Heart left ventricle (tissue), 16 donors: ENCODE data around the gene TUBB2A. TPM values are rescaled to one million over a fixed set of nuclear protein-coding genes. Genes with fewer than 3 reads are reported as not detected.
"Not testable (repeated sequence)": the region's sequence is repeated elsewhere in the genome, so short reads cannot be mapped to it uniquely, and the experiment has no call there.

Experiments
- ATAC-seq, 4 donors: fragments of 200-7000 bp; cut with Tn5 transposase; one replicate each; pipeline ENCODE4 v1.9.1; 2020 to 2022; ENCODE audit warnings: moderate library complexity in 4 of 4, mild to moderate bottlenecking in 3 of 4, moderate number of reproducible peaks in 1 of 4
- DNase-seq, 5 donors: peaks; one replicate each; pipeline ENCODE4 v3.0.0-alpha.2; 2020
- H3K27ac ChIP-seq, 12 donors: fragments of 200-600 bp; sonication (generic) in 4 of 12; one replicate each; pipeline versions ENCODE4 v1.5.0 to v1.8.0; 2016 to 2022; ENCODE audit warnings: mild to moderate bottlenecking in 2 of 12
- H3K27me3 ChIP-seq, 9 donors: fragments of 200-600 bp; sonication (generic) in 2 of 9; one replicate each; pipeline versions ENCODE4 v1.5.1 to v1.8.0; 2016 to 2022; ENCODE audit warnings: mild to moderate bottlenecking in 3 of 9
- H3K36me3 ChIP-seq, 9 donors: fragments of 200-600 bp; sonication (generic) in 2 of 9; one replicate each; pipeline versions ENCODE4 v1.5.0 to v1.8.0; 2018 to 2022; ENCODE audit warnings: mild to moderate bottlenecking in 2 of 9
- H3K4me1 ChIP-seq, 12 donors: fragments of 200-600 bp; sonication (generic) in 4 of 12; one replicate each; pipeline versions ENCODE4 v1.5.0 to v1.8.0; 2016 to 2022; ENCODE audit warnings: mild to moderate bottlenecking in 3 of 12
- H3K4me3 ChIP-seq, 12 donors: fragments of 200-600 bp; sonication (generic) in 4 of 12; one replicate each; pipeline versions ENCODE4 v1.5.0 to v1.8.0; 2017 to 2022; ENCODE audit warnings: mild to moderate bottlenecking in 9 of 12, moderate library complexity in 4 of 12
- H3K9me3 ChIP-seq, 12 donors: fragments of 200-600 bp; sonication (generic) in 4 of 12; one replicate each; pipeline versions ENCODE4 v1.5.0 to v1.8.0; 2016 to 2022; ENCODE audit warnings: mild to moderate bottlenecking in 1 of 12
- POLR2A ChIP-seq, 2 donors: fragments of 450-650 bp; IDR thresholded peaks; one replicate each; pipeline ENCODE4 v1.6.1; 2017; ENCODE audit warnings: antibody characterized with exemption in 2 of 2, mild to moderate bottlenecking in 2 of 2, moderate library complexity in 2 of 2
- WGBS, 4 donors: extraction: QIAGEN DNeasy Blood & Tissue Kit in 2 of 4; methylation state at CpG; one replicate each; pipeline versions ENCODE4 v1.1.5 to v1.1.7; 2013 to 2018; 5-methylcytosine and 5-hydroxymethylcytosine counted together
- intact Hi-C, 10 donors: fragments of 100-400 bp; cut with DNase I; formaldehyde crosslinking; loops; one replicate each; pipeline versions ENCODE4 v1.11.1 to v1.14.2; 2022
- polyA plus RNA-seq, 2 donors: library from polyadenylated mRNA; stranded (reverse); fragments of 200-250 nt; gene quantifications; one replicate each; pipeline ENCODE4 v1.2.3, GENCODE V29; 2013
- total RNA-seq, 9 donors: library from RNA; depleted of rRNA in 2 of 9; stranded (reverse); fragments of >200 nt in 2 of 9; fragmentation: NEBNext Ultra II Directional in 3 of 9; extraction: Animal tissue kit (Norgen Biotek cat#: 25700) in 3 of 9; gene quantifications; one replicate each; pipeline versions ENCODE4 v1.1.0 to v1.2.4, GENCODE V29; 2016 to 2023
- TF ChIP-seq, protein P1 (sequence below), 12 donors: fragments of 200-600 bp; sonication (generic) in 4 of 12; IDR thresholded peaks; one replicate each; pipeline versions ENCODE4 v1.5.0 to v1.8.0; 2018 to 2022; ENCODE audit warnings: antibody characterized with exemption in 12 of 12, mild to moderate bottlenecking in 5 of 12
- donor health status: ischemic (EF 13 %, LVEDD 7.1; RV severe dilation, severe dysfunction).
- donor health status: healthy with polysubstance abuse.
- donor health status: DM: no; HTN: yes; CAD: no.
- donor health status: DM: no; HTN: no; CAD: no.
- donor health status: ischemic (EF 25% LVEDD 6.9; RV normal size, moderate dysfunction).
- donor health status: ischemic (EF 25% LVEDD 5.7; RV mildly dilated, moderate dysfunction).
- donor health status: healthy.
- donor health status: DM: yes; HTN: yes; CAD: no.
- donor health status: ischemic (EF 35%, LVEDD 5.7; RV mildly dilated, moderate dysfunction).
- donor health status: nonischemic (EF 11% LVEDD 7.7; RV severe dilation, severe dysfunction).
- donor health status: DM: yes; HTN: yes; CAD: no.
- donor health status: PGD.
- donor health status: ischemic (EF 29% LVEDD 5.4; RV normal size, mild dysfunction).
- donor health status: nonischemic (EF 23%, LVEDD 6.1; RV moderate dilation, normal function).

Gene TUBB2A
- total and polyA plus RNA-seq, 11 donors: 12.7 to 61.7 (median 26.0) TPM

DNA sequence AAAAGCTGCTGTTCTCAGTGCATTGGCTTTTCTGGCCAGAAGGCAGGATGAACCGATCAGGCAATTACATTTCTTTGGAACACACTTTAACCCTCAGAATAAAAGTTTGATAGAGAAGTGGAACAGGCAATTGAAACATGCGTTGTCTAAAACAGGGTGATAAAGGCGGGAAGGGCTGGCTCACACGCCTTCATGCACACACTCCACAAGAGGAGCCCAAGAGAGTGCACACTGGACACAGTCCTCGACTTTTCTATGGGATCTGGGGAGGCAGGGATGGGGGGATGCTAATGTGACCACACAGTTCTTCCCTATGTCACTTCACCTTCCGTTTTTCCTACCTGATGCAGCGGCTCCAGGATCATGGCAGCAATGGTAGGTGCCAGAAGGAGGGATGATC lies 30.9 kb upstream of the TUBB2A start:
- DNase-seq (no peak), ATAC-seq (no peak)
- 82 to 91% (median 88%) methylated on average over 7 of the region's 7 CpGs for WGBS, 4 donors
- H3K9me3 ChIP-seq: no peaks in the 10 kb centered on the region
- no peaks in the 10 kb centered on the region for H3K4me1 ChIP-seq
- no peak overlapping the region for H3K27ac ChIP-seq
- intact Hi-C loops: no loop called here
- no peaks in the 10 kb centered on the region for H3K36me3 ChIP-seq
- no peak overlapping the region for H3K4me3 ChIP-seq
- TF ChIP-seq, protein P1, sequence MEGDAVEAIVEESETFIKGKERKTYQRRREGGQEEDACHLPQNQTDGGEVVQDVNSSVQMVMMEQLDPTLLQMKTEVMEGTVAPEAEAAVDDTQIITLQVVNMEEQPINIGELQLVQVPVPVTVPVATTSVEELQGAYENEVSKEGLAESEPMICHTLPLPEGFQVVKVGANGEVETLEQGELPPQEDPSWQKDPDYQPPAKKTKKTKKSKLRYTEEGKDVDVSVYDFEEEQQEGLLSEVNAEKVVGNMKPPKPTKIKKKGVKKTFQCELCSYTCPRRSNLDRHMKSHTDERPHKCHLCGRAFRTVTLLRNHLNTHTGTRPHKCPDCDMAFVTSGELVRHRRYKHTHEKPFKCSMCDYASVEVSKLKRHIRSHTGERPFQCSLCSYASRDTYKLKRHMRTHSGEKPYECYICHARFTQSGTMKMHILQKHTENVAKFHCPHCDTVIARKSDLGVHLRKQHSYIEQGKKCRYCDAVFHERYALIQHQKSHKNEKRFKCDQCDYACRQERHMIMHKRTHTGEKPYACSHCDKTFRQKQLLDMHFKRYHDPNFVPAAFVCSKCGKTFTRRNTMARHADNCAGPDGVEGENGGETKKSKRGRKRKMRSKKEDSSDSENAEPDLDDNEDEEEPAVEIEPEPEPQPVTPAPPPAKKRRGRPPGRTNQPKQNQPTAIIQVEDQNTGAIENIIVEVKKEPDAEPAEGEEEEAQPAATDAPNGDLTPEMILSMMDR (IDR thresholded peaks at IDR 0.05): no peak
- no peak for TF ChIP-seq POLR2A (IDR thresholded peaks at IDR 0.05)
- no peaks in the 10 kb centered on the region for H3K27me3 ChIP-seq

DNA sequence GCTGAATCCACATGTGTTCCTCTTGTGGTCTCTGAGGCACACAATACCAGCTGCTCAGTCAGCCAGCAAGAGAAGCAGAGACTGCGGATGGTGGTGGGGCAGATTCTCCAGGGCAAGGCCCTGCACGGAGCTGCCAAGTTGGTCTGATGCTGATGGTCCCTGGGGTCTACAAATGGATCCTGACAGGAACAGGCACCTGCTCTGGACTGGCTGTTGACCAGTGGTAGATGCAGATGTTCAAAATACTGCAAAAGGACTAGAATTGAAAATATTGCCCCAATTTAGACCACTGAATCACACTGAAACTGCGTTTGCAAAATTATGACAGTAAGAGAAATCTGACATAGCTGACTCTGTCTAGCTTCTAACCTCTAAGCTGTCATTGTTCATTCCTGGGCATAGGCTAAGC lies 29.6 kb upstream of the TUBB2A start:
- Histone ChIP-seq H3K36me3 (no peaks in the 10 kb centered on the region), H3K4me1 (no peaks in the 10 kb centered on the region), H3K4me3 (no peak overlapping the region), H3K9me3 (no peaks in the 10 kb centered on the region), H3K27ac (no peak overlapping the region), H3K27me3 (no peaks in the 10 kb centered on the region)
- TF ChIP-seq POLR2A (IDR thresholded peaks at IDR 0.05): no peak
- TF ChIP-seq, protein P1 (IDR thresholded peaks at IDR 0.05): no peak
- ATAC-seq (no peak), DNase-seq (no peak)
- WGBS, 4 donors: 90 to 97% (median 94%) methylated on average over 3 of the region's 3 CpGs
- intact Hi-C loops: no loop called here

DNA sequence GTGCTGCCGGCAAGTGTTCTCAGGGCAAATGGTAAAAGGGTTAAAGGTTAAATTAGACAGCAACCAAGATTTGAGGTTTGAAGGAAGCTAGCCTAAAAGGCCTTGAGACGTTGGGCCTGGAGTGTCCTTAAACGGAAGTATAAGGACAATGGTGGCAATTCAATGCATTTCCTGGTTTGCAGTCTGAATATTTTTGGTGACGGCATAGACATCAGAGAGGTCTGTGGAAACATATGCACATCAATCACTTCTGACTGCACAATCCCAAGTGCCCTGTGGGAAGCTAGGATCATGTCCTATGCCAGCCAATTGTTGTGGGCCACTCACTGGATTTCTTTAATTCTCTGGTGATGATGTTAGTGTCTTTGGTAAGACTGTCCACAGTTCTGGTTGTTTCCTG lies 25.7 kb upstream of the TUBB2A start:
- 71 to 75% (median 73%) methylated on average over 4 of the region's 4 CpGs for WGBS, 4 donors
- intact Hi-C loops: no loop called here

DNA sequence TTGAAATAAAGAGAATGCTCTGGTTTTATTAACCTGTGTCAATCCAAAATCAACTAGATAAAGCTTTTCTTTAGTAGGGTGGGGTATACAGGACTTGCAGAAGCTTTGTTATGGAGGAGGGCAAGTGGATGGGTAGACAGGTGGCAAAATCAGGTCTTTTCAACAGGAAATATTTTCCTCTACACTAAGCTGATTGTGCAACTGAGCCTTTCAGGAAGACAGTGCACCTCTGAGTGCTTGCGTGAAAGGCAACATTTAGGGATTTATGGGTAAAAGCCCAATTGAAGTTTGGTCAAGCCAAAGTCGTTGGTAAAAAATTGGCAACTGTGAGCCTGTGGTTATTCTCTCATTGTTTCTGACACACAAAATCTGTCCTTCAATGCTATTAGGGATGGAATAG lies 23.8 kb upstream of the TUBB2A start:
- Histone ChIP-seq H3K36me3 (no peaks in the 10 kb centered on the region), H3K4me1 (no peaks in the 10 kb centered on the region), H3K27ac (no peak overlapping the region), H3K4me3 (no peak overlapping the region), H3K27me3 (no peaks in the 10 kb centered on the region), H3K9me3 (no peaks in the 10 kb centered on the region)
- TF ChIP-seq, protein P1 (IDR thresholded peaks at IDR 0.05): no peak
- no peak for TF ChIP-seq POLR2A (IDR thresholded peaks at IDR 0.05)
- 82 to 93% (median 92%) methylated on average over 2 of the region's 2 CpGs for WGBS, 4 donors
- no peak for ATAC-seq
- no peak for DNase-seq
- intact Hi-C loops: no loop called here

More for the DNA sequence above, 25.7 kb upstream of the TUBB2A start:
- Histone ChIP-seq H3K27ac (no peak overlapping the region), H3K36me3 (no peaks in the 10 kb centered on the region), H3K4me1 (no peaks in the 10 kb centered on the region), H3K27me3 (no peaks in the 10 kb centered on the region), H3K9me3 (no peaks in the 10 kb centered on the region), H3K4me3 (no peak overlapping the region)
- no peak for TF ChIP-seq POLR2A (IDR thresholded peaks at IDR 0.05)
- TF ChIP-seq, protein P1 (IDR thresholded peaks at IDR 0.05): no peak
- ATAC-seq (no peak), DNase-seq (no peak)

DNA sequence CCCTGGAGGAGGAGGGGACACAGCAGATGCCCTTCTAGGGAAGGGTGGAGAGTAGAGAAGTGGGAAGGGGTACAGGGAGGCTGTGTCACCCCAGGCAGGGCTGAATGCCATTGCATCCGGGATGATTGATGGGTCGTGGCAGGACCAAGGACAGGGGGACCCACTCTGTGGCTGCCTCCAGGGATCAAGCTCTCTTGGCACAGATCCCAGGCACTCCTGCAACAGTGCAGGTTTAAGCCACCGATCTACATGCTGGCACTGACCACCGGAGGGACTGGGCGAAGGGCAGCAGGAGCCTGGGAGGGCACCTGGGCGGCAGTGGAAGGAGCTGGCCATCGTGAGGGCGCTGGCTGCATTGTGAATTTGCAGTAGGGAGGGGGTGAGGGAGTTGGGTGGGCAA lies 22.6 kb upstream of the TUBB2A start:
- peak in 2 of 4 donors; percentile 34 to 39 for ATAC-seq
- not testable (repeated sequence) for H3K36me3 ChIP-seq, H3K9me3 ChIP-seq, H3K27ac ChIP-seq, DNase-seq, H3K27me3 ChIP-seq, H3K4me1 ChIP-seq
- 50 to 69% (median 63%) methylated on average over 4 to 6 of the region's 8 CpGs for WGBS, 4 donors
- intact Hi-C loops: loop anchor here in 1 of 10 donors (2.0 kb wide), 1 partner anchor 23 kb away; the partner anchor contains the start of gene TUBB2A
- H3K4me3 ChIP-seq: peak overlapping the region in 6 of 12 donors; percentile 17 to 37 (median 26)

DNA sequence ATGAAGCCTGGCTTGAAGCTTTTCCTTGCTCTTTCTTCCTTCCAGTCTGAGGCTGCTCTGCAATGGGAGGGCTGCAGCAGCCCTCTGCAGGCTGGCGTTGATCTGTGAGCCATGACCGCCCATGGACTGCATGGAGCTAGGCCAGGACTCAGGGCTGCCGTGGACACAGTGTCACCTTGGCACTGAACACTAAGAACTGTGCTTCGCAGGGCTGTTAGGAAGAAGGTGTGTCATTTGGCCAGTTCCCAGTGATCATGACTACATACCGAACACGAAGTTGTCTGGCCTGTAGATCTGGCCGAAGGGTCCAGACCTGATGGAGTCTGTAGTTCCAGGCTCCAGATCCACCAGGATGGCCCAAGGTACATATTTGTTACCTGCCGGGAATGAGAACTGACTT lies 21.3 kb upstream of the TUBB2A start:
- H3K27me3 ChIP-seq, H3K9me3 ChIP-seq, H3K4me3 ChIP-seq, DNase-seq, H3K27ac ChIP-seq, H3K4me1 ChIP-seq, H3K36me3 ChIP-seq: not testable (repeated sequence)
- intact Hi-C loops: loop anchor here in 1 of 10 donors (2.0 kb wide), 1 partner anchor 22 kb away; the partner anchor contains the start of gene TUBB2A
- ATAC-seq: peak; percentile 34 to 72 (median 56)
- 49 to 75% (median 61%) methylated on average over 6 to 8 of the region's 8 CpGs for WGBS, 4 donors
